DOHH2 (cell line): ENCODE measurements around the gene SYNPO2.

Experiments used
- CTCF ChIP-seq: fragments of 200-600 bp; sonication (generic); IDR thresholded peaks from one replicate; pipeline ENCODE4 v1.5.1; 2014; ENCODE audit warnings: antibody characterized with exemption, mild to moderate bottlenecking, low read depth, low read length; ENCODE audit not compliant: poor library complexity, severe bottlenecking
- EZH2phosphoT487 ChIP-seq: fragments of 200-600 bp; sonication (generic); IDR thresholded peaks from 2 replicates; pipeline ENCODE4 v1.6.1; 2017; ENCODE audit warnings: borderline replicate concordance, mild to moderate bottlenecking, antibody characterized with exemption, low read length, moderate library complexity, mixed read lengths

GRCh38 chr4:118866442-118866841 is 22.2 kb upstream of the SYNPO2 start:
- TF ChIP-seq CTCF (no peak), EZH2phosphoT487 (no peak)
